ENCODE measurements around the gene ARHGAP22.

DNA sequence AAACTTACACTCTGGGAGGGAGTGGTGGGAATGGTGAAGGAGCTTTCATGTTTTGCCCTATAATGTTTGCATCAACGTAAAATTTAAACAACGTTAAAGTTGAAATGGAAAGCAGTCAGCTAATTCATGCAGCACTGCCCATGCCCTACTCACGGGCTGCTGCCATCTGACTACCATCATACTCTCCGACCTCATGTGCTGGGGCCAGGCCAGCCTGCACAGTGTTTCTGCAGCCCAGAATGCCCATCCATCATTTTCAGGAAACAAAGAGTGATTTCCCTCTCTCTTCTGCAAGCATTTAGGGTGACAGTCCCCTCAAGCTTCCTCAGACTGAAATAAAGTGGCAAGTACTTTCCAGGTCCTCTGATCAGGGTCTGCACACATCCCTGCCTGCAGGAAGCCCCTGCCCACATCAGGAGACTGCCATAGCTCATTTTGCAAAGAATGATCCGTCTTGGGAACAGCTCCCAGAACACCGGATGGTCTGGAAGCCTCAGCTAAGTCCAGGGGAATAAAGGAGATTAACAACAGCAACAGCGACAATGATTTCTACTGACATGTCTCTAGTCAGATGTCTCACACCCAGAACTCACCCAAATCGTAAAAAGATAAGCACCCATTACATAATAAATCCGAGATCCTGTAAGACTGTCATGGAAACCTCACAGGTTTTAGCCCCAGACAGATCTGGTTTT lies 40.3 kb downstream of the ARHGAP22 start:
- TF ChIP-seq, protein P1, sequence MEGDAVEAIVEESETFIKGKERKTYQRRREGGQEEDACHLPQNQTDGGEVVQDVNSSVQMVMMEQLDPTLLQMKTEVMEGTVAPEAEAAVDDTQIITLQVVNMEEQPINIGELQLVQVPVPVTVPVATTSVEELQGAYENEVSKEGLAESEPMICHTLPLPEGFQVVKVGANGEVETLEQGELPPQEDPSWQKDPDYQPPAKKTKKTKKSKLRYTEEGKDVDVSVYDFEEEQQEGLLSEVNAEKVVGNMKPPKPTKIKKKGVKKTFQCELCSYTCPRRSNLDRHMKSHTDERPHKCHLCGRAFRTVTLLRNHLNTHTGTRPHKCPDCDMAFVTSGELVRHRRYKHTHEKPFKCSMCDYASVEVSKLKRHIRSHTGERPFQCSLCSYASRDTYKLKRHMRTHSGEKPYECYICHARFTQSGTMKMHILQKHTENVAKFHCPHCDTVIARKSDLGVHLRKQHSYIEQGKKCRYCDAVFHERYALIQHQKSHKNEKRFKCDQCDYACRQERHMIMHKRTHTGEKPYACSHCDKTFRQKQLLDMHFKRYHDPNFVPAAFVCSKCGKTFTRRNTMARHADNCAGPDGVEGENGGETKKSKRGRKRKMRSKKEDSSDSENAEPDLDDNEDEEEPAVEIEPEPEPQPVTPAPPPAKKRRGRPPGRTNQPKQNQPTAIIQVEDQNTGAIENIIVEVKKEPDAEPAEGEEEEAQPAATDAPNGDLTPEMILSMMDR (IDR thresholded peaks at IDR 0.05): no peak
- no peak for TF ChIP-seq POLR2A (IDR thresholded peaks at IDR 0.05)
